Measurements from ENCODE around the gene ZNF83. TPM values are rescaled to one million over a fixed set of nuclear protein-coding genes. Genes with fewer than 3 reads are reported as not detected.

Gene ZNF83
- total RNA-seq, 2 donors from 2014 or later: 30.7 to 46.2 TPM

GRCh38 chr19:52566588-52566987, 71.6 kb downstream of the ZNF83 start:
- DNase-seq: no peak
- ATAC-seq: no peak
- peaks cover 0 to 11% (median 2%) of the 10 kb centered on the region in 3 donors for H3K9me3 ChIP-seq
- H3K4me3 ChIP-seq: no peak overlapping the region
- H3K27ac ChIP-seq: no peak overlapping the region
- no peaks in the 10 kb centered on the region for H3K27me3 ChIP-seq
- intact Hi-C loops (cut with DNase I): no loop called here
- no peaks in the 10 kb centered on the region for H3K36me3 ChIP-seq (replicated peaks in 1 of 2; ENCODE audit: insufficient read depth in 1 of 2, low read depth in 2 of 2)
- peaks cover 8% of the 10 kb centered on the region for H3K4me1 ChIP-seq
- WGBS, 2 donors: 93 to 98% methylated on average over 2 of the region's 2 CpGs
- TF ChIP-seq, protein P1, sequence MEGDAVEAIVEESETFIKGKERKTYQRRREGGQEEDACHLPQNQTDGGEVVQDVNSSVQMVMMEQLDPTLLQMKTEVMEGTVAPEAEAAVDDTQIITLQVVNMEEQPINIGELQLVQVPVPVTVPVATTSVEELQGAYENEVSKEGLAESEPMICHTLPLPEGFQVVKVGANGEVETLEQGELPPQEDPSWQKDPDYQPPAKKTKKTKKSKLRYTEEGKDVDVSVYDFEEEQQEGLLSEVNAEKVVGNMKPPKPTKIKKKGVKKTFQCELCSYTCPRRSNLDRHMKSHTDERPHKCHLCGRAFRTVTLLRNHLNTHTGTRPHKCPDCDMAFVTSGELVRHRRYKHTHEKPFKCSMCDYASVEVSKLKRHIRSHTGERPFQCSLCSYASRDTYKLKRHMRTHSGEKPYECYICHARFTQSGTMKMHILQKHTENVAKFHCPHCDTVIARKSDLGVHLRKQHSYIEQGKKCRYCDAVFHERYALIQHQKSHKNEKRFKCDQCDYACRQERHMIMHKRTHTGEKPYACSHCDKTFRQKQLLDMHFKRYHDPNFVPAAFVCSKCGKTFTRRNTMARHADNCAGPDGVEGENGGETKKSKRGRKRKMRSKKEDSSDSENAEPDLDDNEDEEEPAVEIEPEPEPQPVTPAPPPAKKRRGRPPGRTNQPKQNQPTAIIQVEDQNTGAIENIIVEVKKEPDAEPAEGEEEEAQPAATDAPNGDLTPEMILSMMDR (IDR thresholded peaks at IDR 0.05): no peak
- no peak for TF ChIP-seq POLR2A (IDR thresholded peaks at IDR 0.05)

DNA sequence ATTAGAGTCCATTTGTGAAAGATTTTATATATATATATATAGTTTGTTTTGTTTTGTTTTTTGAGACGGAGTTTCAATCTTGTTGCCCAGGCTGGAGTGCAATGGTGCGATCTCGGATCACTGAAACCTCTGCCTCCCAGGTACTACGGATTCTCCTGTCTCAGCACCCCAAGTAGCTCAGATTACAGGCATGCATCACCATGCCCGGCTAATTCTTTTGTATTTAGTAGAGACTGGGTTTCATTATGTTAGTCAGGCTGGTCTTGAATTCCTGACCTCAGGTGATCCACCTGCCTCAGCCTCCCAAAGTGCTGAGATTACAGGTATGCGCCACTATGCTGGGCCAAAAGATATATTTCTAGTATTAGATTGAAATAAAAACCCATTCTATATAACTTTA, 72.0 kb downstream of the ZNF83 start:
- ATAC-seq (no peak), DNase-seq (no peak)
- Histone ChIP-seq H3K9me3 (peaks cover 0 to 15% (median 2%) of the 10 kb centered on the region in 3 donors), H3K36me3 (replicated peaks in 1 of 2; ENCODE audit: insufficient read depth in 1 of 2, low read depth in 2 of 2) (no peaks in the 10 kb centered on the region), H3K27ac (no peak overlapping the region), H3K27me3 (no peaks in the 10 kb centered on the region), H3K4me3 (no peak overlapping the region), H3K4me1 (peaks cover 7% of the 10 kb centered on the region)
- intact Hi-C loops (cut with DNase I): no loop called here
- TF ChIP-seq, protein P1 (IDR thresholded peaks at IDR 0.05): no peak
- TF ChIP-seq POLR2A (IDR thresholded peaks at IDR 0.05): no peak
- WGBS, 2 donors: 87 to 92% methylated on average over 6 of the region's 6 CpGs

Small RNA genes lying within 50 kb of the gene (small RNA-seq; reads per million reads assigned to genes)
- not detected for gene RPL39P34

Other genes with a start within 250 kb of the ZNF83 start
- 10 to 100 TPM in 1 of 2 donors, 1 to 10 TPM in 1; 6.9 to 13.7 TPM for gene ZNF528, start 240.5 kb downstream of the ZNF83 start, total RNA-seq
- not detected for gene ZNF534, start 209.2 kb downstream of the ZNF83 start, total RNA-seq
- 1 to 10 TPM in 1 of 2 donors, not detected in 1; 3.4 TPM for gene ZNF578, start 184.8 kb downstream of the ZNF83 start, total RNA-seq
- gene ZNF808, start 110.7 kb downstream of the ZNF83 start, total RNA-seq: 10 to 100 TPM in 1 of 2 donors, 1 to 10 TPM in 1; 9.3 to 10.9 TPM
- gene ZNF701, start 68.1 kb downstream of the ZNF83 start, total RNA-seq: 10 to 100 TPM in 1 of 2 donors, 1 to 10 TPM in 1; 6.5 to 10.9 TPM
- gene ZNF611, start 96.7 kb upstream of the ZNF83 start, total RNA-seq: 10 to 100 TPM in 1 of 2 donors, 1 to 10 TPM in 1; 6.0 to 19.8 TPM
- gene ZNF600, start 148.4 kb upstream of the ZNF83 start, total RNA-seq: 10 to 100 TPM in 1 of 2 donors, 1 to 10 TPM in 1; 7.3 to 10.9 TPM
- gene ZNF28, start 183.3 kb upstream of the ZNF83 start, total RNA-seq: 1 to 10 TPM; 5.3 to 7.3 TPM
- 10 to 100 TPM in 1 of 2 donors, 1 to 10 TPM in 1; 6.6 to 16.1 TPM for gene ZNF468, start 219.3 kb upstream of the ZNF83 start, total RNA-seq